Activated CD8-positive, alpha-beta T cell treated with anti-CD3 and anti-CD28 coated beads for 36 hours (primary cell): ENCODE measurements around the gene TP53BP1. TPM values are rescaled to one million over a fixed set of nuclear protein-coding genes. Genes with fewer than 3 reads are reported as not detected.

Experiments used
- ATAC-seq: fragments of 200-7000 bp; cut with Tn5 transposase; one replicate; pipeline ENCODE4 v1.10.0; 2021; ENCODE audit warnings: mild to moderate bottlenecking, moderate library complexity
- CTCF ChIA-PET: fragments of 350-600 bp; sonication (Branson Sonifier 250); formaldehyde crosslinking; loops from one replicate; lab custom pipeline; 2021; ENCODE audit warnings: antibody characterized with exemption; lab: Charles Lee
- POLR2A ChIA-PET: fragments of 350-600 bp; sonication (Branson Sonifier 250); formaldehyde crosslinking; loops from one replicate; lab custom pipeline; 2021; ENCODE audit warnings: antibody characterized with exemption; lab: Charles Lee
- DNase-seq: peaks from one replicate; pipeline ENCODE4 v3.0.0-alpha.2; 2020
- H3K27ac Mint-ChIP-seq: one replicate; pipeline ENCODE4 v1.8.0; 2021; ENCODE audit warnings: mild to moderate bottlenecking, mixed read lengths
- H3K27me3 Mint-ChIP-seq: one replicate; pipeline ENCODE4 v1.8.0; 2021; ENCODE audit warnings: mixed read lengths
- H3K36me3 Mint-ChIP-seq: one replicate; pipeline ENCODE4 v1.8.0; 2021; ENCODE audit warnings: low read depth, mixed read lengths
- H3K4me1 Mint-ChIP-seq: one replicate; pipeline ENCODE4 v1.8.0; 2021; ENCODE audit warnings: low read depth, mixed read lengths
- H3K4me3 Mint-ChIP-seq: one replicate; pipeline ENCODE4 v1.8.0; 2021; ENCODE audit warnings: mild to moderate bottlenecking, moderate library complexity, mixed read lengths
- H3K9me3 Mint-ChIP-seq: one replicate; pipeline ENCODE4 v1.8.0; 2021; ENCODE audit warnings: mixed read lengths
- intact Hi-C: fragments of 100-400 bp; cut with micrococcal nuclease; formaldehyde crosslinking; loops from one replicate; pipeline ENCODE4 v1.10.0; 2022
- total RNA-seq, 2 experiments: library from RNA; stranded (reverse); gene quantifications; one replicate each; pipeline ENCODE4 v1.2.3, GENCODE V29; 2021
- TF ChIP-seq, protein P1 (sequence below): fragments of 200-600 bp; IDR thresholded peaks from one replicate; pipeline ENCODE4 v1.8.0; 2022; ENCODE audit warnings: antibody characterized with exemption, mild to moderate bottlenecking

Gene TP53BP1
- total RNA-seq, 2 experiments from 2014 or later, result 20.6 to 23.0 TPM

DNA sequence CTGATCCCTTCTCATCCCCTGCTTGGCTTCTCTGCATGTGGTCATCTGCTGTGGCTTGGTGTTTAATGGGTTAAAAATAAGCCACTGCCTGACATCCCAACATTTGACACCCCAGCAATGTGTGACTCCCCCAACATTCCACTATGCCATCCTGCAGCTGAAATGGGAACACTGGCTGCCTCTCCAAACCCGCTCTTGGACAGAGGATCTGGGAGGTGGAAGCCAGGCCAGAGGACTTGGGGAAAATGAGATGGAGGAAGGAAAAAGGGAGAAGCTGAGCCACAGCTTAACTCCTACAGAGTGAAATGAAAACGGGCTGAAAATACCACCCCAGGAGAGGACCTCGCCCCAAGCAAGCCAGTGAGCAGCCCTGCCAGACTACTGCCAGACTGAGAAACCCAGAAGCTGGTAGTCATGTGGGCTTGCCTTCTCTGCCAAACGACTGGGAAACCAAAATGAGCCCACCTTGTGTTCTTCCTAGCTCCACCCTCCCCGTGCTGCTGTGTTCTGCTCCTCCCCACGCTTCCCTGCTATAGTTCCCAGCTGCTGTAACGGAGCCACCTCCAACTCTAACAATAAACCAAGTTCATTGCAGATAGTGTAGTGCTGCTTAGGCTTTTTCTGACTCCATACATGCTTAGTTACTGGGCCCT lies 38.2 kb upstream of the TP53BP1 start:
- Mint-ChIP-seq H3K4me3 (no peak overlapping the region), H3K36me3 (peaks cover 2% of the 10 kb centered on the region), H3K27me3 (no peaks in the 10 kb centered on the region), H3K27ac (no peak overlapping the region), H3K4me1 (no peaks in the 10 kb centered on the region), H3K9me3 (no peaks in the 10 kb centered on the region)
- ChIA-PET POLR2A (interaction anchor here (1.0 to 1.3 kb wide), 2 partner anchors 11 to 15 kb away, joined by 3 read pairs; no protein-coding TSS in a partner anchor), CTCF (no interaction called here)
- DNase-seq (no peak), ATAC-seq (no peak)
- TF ChIP-seq, protein P1, sequence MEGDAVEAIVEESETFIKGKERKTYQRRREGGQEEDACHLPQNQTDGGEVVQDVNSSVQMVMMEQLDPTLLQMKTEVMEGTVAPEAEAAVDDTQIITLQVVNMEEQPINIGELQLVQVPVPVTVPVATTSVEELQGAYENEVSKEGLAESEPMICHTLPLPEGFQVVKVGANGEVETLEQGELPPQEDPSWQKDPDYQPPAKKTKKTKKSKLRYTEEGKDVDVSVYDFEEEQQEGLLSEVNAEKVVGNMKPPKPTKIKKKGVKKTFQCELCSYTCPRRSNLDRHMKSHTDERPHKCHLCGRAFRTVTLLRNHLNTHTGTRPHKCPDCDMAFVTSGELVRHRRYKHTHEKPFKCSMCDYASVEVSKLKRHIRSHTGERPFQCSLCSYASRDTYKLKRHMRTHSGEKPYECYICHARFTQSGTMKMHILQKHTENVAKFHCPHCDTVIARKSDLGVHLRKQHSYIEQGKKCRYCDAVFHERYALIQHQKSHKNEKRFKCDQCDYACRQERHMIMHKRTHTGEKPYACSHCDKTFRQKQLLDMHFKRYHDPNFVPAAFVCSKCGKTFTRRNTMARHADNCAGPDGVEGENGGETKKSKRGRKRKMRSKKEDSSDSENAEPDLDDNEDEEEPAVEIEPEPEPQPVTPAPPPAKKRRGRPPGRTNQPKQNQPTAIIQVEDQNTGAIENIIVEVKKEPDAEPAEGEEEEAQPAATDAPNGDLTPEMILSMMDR, result no peak
- intact Hi-C loops, result no loop called here

DNA sequence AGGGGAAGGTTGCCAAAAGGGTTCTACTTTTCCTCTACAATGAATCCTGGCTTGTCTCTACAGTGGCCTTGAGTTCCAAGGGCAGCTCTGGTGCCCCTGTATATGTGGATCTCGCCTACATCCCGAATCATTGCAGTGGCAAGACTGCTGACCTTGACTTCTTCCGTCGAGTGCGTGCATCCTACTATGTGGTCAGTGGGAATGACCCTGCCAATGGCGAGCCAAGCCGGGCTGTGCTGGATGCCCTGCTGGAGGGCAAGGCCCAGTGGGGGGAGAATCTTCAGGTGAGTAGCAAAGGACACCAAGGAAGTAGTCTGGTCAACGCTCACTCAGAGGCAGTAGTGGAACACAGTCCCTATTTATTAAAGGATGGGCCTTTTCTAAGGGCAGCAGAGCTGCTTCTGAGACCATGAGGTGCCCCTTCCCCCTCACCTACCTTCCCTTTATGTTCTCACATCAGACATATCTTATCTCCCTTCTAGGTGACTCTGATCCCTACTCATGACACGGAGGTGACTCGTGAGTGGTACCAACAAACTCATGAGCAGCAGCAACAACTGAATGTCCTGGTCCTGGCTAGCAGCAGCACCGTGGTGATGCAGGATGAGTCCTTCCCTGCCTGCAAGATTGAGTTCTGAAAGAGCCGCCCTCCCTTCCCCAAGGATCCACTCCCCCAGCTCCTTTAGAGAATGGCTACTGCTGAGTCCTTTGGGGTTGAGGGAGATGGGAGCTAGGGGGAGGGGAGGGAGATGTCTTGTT lies 36.8 kb upstream of the TP53BP1 start:
- peaks cover 7% of the 10 kb centered on the region for H3K4me1 Mint-ChIP-seq
- POLR2A ChIA-PET, result no interaction called here
- DNase-seq (no peak), ATAC-seq (no peak)
- no peak overlapping the region for H3K4me3 Mint-ChIP-seq
- H3K36me3 Mint-ChIP-seq, result no peaks in the 10 kb centered on the region
- no peaks in the 10 kb centered on the region for H3K9me3 Mint-ChIP-seq
- H3K27ac Mint-ChIP-seq, result no peak overlapping the region
- no peaks in the 10 kb centered on the region for H3K27me3 Mint-ChIP-seq
- TF ChIP-seq, protein P1, result no peak
- CTCF ChIA-PET, result no interaction called here
- intact Hi-C loops, result no loop called here

DNA sequence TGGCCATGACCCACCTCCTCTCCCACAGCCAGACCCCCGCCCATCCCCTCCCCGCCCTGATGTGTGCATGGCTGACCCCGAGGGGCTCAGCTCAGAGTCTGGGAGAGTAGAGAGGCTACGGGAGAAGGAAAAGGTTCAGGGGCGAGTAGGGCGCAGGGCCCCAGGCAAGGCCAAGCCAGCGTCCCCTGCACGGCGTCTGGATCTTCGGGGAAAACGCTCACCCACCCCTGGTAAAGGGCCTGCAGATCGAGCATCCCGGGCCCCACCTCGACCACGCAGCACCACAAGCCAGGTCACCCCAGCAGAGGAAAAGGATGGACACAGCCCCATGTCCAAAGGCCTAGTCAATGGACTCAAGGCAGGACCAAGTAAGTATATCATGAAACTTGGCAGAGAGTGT lies 36.2 kb upstream of the TP53BP1 start:
- Mint-ChIP-seq H3K27me3 (no peaks in the 10 kb centered on the region), H3K4me1 (peaks cover 7% of the 10 kb centered on the region), H3K4me3 (no peak overlapping the region), H3K9me3 (no peaks in the 10 kb centered on the region), H3K36me3 (no peaks in the 10 kb centered on the region), H3K27ac (no peak overlapping the region)
- intact Hi-C loops, result no loop called here
- CTCF ChIA-PET, result interaction anchor here (1.6 to 3.2 kb wide), 2 partner anchors 12 to 14 kb away, joined by 3 to 22 read pairs; partner anchors contain the start of gene MAP1A
- DNase-seq (no peak), ATAC-seq (no peak)
- TF ChIP-seq, protein P1, result no peak
- POLR2A ChIA-PET, result interaction anchor here (0.8 kb wide), 1 partner anchor 23 kb away, joined by 3 read pairs; no protein-coding TSS in a partner anchor

DNA sequence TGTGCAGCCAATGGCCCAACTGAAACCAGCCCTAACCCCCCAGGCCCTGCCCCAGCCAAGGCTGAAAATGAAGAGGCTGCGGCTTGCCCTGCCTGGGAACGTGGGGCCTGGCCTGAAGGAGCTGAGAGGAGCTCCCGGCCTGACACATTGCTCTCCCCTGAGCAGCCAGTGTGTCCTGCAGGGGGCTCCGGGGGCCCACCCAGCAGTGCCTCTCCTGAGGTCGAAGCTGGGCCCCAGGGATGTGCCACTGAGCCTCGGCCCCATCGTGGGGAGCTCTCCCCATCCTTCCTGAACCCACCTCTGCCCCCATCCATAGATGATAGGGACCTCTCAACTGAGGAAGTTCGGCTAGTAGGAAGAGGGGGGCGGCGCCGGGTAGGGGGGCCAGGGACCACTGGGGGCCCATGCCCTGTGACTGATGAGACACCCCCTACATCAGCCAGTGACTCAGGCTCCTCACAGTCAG lies 35.6 kb upstream of the TP53BP1 start:
- DNase-seq (no peak), ATAC-seq (no peak)
- no peaks in the 10 kb centered on the region for H3K36me3 Mint-ChIP-seq
- no peak overlapping the region for H3K4me3 Mint-ChIP-seq
- TF ChIP-seq, protein P1, result no peak
- no peak overlapping the region for H3K27ac Mint-ChIP-seq
- peaks cover 7% of the 10 kb centered on the region for H3K4me1 Mint-ChIP-seq
- POLR2A ChIA-PET, result interaction anchor here (0.8 kb wide), 1 partner anchor 23 kb away, joined by 3 read pairs; no protein-coding TSS in a partner anchor
- intact Hi-C loops, result no loop called here
- CTCF ChIA-PET, result interaction anchor here (1.6 to 3.2 kb wide), 2 partner anchors 11 to 14 kb away, joined by 3 to 22 read pairs; partner anchors contain the start of gene MAP1A
- no peaks in the 10 kb centered on the region for H3K9me3 Mint-ChIP-seq
- H3K27me3 Mint-ChIP-seq, result no peaks in the 10 kb centered on the region
